Esophagus mucosa (tissue), 1 donor: ENCODE measurements around the gene PACC1. TPM values are rescaled to one million over a fixed set of nuclear protein-coding genes. Genes with fewer than 3 reads are reported as not detected.

ENCODE experiments used
- ATAC-seq: fragments of 200-7000 bp; cut with Tn5 transposase; one replicate; pipeline ENCODE4 v1.9.1; 2020
- total RNA-seq: library from RNA; stranded (reverse); gene quantifications from one replicate; pipeline ENCODE4 v1.2.4, GENCODE V29; 2023
- donor health status: DM: yes; HTN: yes; CAD: no.

The PACC1 gene
- total RNA-seq, 1 donor from 2014 or later: 5.7 TPM

- no peak for ATAC-seq
Observed at GRCh38 chr1:212437179-212437798, 22.6 kb upstream of the PACC1 start.

- no peak for ATAC-seq
Observed at GRCh38 chr1:212434992-212435391, 20.3 kb upstream of the PACC1 start.

- no peak for ATAC-seq
Observed at GRCh38 chr1:212433577-212434462, 19.1 kb upstream of the PACC1 start.

GRCh38 chr1:212432661-212433576 lies 18.2 kb upstream of the PACC1 start, which contains the start of gene NENF:
Gene NENF, plus strand, starts transcription at chr1:212432920. Its CDS starts 24 bp downstream, at chr1:212432944.
- peak; percentile 99 for ATAC-seq

GRCh38 chr1:212432272-212432660 lies 17.6 kb upstream of the PACC1 start:
- ATAC-seq: no peak

- ATAC-seq: no peak
Observed at GRCh38 chr1:212431644-212432043, 17.0 kb upstream of the PACC1 start.

GRCh38 chr1:212430955-212431394 lies 16.3 kb upstream of the PACC1 start:
- ATAC-seq: no peak

- no peak for ATAC-seq
Observed at GRCh38 chr1:212430416-212430815, 15.7 kb upstream of the PACC1 start.

GRCh38 chr1:212428496-212428895 lies 13.8 kb upstream of the PACC1 start:
- ATAC-seq: no peak

- ATAC-seq: no peak
Observed at GRCh38 chr1:212423879-212424278, 9.2 kb upstream of the PACC1 start.

GRCh38 chr1:212421165-212421564 lies 6.5 kb upstream of the PACC1 start:
- no peak for ATAC-seq

- no peak for ATAC-seq
Observed at GRCh38 chr1:212415107-212415841, 588 bp upstream of the PACC1 start.

GRCh38 chr1:212413902-212414327 lies 771 bp downstream of the PACC1 start:
- peak; percentile 5 for ATAC-seq

- ATAC-seq: no peak
Observed at GRCh38 chr1:212412374-212412773, 2.3 kb downstream of the PACC1 start.

GRCh38 chr1:212410231-212410820 lies 4.4 kb downstream of the PACC1 start:
- no peak for ATAC-seq

GRCh38 chr1:212402666-212403321 lies 11.9 kb downstream of the PACC1 start:
- ATAC-seq: peak; percentile 43

GRCh38 chr1:212401838-212402582 lies 12.7 kb downstream of the PACC1 start:
- peak; percentile 68 for ATAC-seq

GRCh38 chr1:212401042-212401441 lies 13.6 kb downstream of the PACC1 start:
- ATAC-seq: no peak

- no peak for ATAC-seq
Observed at GRCh38 chr1:212397171-212397570, 17.5 kb downstream of the PACC1 start.

- no peak for ATAC-seq
Observed at GRCh38 chr1:212396638-212397037, 18.0 kb downstream of the PACC1 start.
